Measurements from ENCODE around the gene EEF1E1. TPM values are rescaled to one million over a fixed set of nuclear protein-coding genes. Genes with fewer than 3 reads are reported as not detected.

EEF1E1 gene
- total and polyA plus RNA-seq, 2 of the 8 experiments (the other 6 are each of a cell fraction or from before 2014, with no cell fraction given): 96.8 to 112 TPM

- TF ChIP-seq PHF8 (conservative IDR thresholded peaks at IDR 0.05; ENCODE audit: low read depth, low read length): no peak
- no peak for TF ChIP-seq CHD2 (IDR thresholded peaks at IDR 0.05; ENCODE audit: low read length)
These were observed 32.6 kb downstream of the EEF1E1 start (continued) for GRCh38 chr6:8069631-8070284.
